Measurements from ENCODE around the gene MYO16.

Gene MYO16

GRCh38 chr13:109024611-109025010 lies 395.2 kb downstream of the MYO16 start:
- no peaks in the 10 kb centered on the region for H3K36me3 ChIP-seq (ENCODE audit: control insufficient read depth in 2 of 2, insufficient read depth in 1 of 2, low read length in 2 of 2)
- H3K4me1 ChIP-seq (ENCODE audit: control insufficient read depth, insufficient read depth, low read length), result no peaks in the 10 kb centered on the region
- H3K27ac ChIP-seq (ENCODE audit: extremely low read depth, low read depth, low read length), result no peak overlapping the region
- no peak overlapping the region for H3K4me3 ChIP-seq (ENCODE audit: low read depth, low read length)
- CTCF ChIA-PET, result no interaction called here
- POLR2A ChIA-PET, result no interaction called here
- no peaks in the 10 kb centered on the region for H3K9me3 ChIP-seq (ENCODE audit: control insufficient read depth, insufficient read depth, low read depth, low read length)
- TF ChIP-seq ZNF473 (tag by site-specific recombination; IDR thresholded peaks at IDR 0.05), result no peak
- TF ChIP-seq ZNF707 (tag by site-specific recombination; IDR thresholded peaks at IDR 0.05), result no peak
- TF ChIP-seq, protein P1, sequence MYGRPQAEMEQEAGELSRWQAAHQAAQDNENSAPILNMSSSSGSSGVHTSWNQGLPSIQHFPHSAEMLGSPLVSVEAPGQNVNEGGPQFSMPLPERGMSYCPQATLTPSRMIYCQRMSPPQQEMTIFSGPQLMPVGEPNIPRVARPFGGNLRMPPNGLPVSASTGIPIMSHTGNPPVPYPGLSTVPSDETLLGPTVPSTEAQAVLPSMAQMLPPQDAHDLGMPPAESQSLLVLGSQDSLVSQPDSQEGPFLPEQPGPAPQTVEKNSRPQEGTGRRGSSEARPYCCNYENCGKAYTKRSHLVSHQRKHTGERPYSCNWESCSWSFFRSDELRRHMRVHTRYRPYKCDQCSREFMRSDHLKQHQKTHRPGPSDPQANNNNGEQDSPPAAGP (tag by site-specific recombination; IDR thresholded peaks at IDR 0.05), result no peak
- TF ChIP-seq ZNF501 (tag by site-specific recombination; IDR thresholded peaks at IDR 0.05), result no peak
- TF ChIP-seq ZNF157 (tag by site-specific recombination; IDR thresholded peaks at IDR 0.05), result no peak
- no peak for TF ChIP-seq KLF16 (tag by site-specific recombination; IDR thresholded peaks at IDR 0.05)
- no peak for TF ChIP-seq ZNF324 (tag by site-specific recombination; IDR thresholded peaks at IDR 0.05)
- no peak for TF ChIP-seq ZBTB20 (tag by site-specific recombination; IDR thresholded peaks at IDR 0.05)
- TF ChIP-seq ZNF248 (tag by site-specific recombination; IDR thresholded peaks at IDR 0.05), result no peak
- no peak for TF ChIP-seq ZNF169 (tag by site-specific recombination; IDR thresholded peaks at IDR 0.05)
- TF ChIP-seq MZF1 (tag by site-specific recombination; IDR thresholded peaks at IDR 0.05; ENCODE audit: borderline replicate concordance), result no peak
- no peak for TF ChIP-seq ZNF391 (tag by site-specific recombination; IDR thresholded peaks at IDR 0.05; ENCODE audit: borderline replicate concordance, low read depth)
- TF ChIP-seq, protein P2, sequence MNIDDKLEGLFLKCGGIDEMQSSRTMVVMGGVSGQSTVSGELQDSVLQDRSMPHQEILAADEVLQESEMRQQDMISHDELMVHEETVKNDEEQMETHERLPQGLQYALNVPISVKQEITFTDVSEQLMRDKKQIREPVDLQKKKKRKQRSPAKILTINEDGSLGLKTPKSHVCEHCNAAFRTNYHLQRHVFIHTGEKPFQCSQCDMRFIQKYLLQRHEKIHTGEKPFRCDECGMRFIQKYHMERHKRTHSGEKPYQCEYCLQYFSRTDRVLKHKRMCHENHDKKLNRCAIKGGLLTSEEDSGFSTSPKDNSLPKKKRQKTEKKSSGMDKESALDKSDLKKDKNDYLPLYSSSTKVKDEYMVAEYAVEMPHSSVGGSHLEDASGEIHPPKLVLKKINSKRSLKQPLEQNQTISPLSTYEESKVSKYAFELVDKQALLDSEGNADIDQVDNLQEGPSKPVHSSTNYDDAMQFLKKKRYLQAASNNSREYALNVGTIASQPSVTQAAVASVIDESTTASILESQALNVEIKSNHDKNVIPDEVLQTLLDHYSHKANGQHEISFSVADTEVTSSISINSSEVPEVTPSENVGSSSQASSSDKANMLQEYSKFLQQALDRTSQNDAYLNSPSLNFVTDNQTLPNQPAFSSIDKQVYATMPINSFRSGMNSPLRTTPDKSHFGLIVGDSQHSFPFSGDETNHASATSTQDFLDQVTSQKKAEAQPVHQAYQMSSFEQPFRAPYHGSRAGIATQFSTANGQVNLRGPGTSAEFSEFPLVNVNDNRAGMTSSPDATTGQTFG (tag by site-specific recombination; IDR thresholded peaks at IDR 0.05; ENCODE audit: borderline replicate concordance), result no peak
- no peak for TF ChIP-seq ZNF629 (tag by site-specific recombination; IDR thresholded peaks at IDR 0.05)
- TF ChIP-seq ZNF341 (tag by site-specific recombination; IDR thresholded peaks at IDR 0.05; ENCODE audit: low read depth), result no peak
- TF ChIP-seq ZNF404 (tag by site-specific recombination; IDR thresholded peaks at IDR 0.05), result no peak
- no peak for TF ChIP-seq BCL11A (tag by site-specific recombination; IDR thresholded peaks at IDR 0.05; ENCODE audit: low read depth)
- TF ChIP-seq ZNF138 (tag by site-specific recombination; IDR thresholded peaks at IDR 0.05; ENCODE audit: borderline replicate concordance), result no peak

DNA sequence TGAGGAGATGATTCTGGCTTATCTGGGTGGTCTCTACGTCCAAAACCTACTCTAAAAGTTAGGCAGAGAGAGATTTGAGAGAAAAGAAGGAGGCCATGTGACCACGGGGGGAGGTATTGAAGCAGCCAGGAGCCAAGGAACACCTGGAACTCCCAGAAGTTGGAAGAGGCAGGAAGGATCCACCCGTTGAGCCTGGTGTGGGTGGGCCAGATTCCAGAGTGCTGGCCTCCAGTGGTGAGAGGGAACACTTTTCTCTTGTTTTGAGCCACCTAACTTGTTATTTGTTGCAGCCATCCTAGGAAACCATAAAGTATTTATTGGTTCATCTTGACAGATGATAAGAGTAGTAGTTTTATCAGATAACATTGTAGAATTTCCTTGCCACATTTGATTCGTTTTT lies 396.9 kb downstream of the MYO16 start:
- H3K27ac ChIP-seq (ENCODE audit: extremely low read depth, low read depth, low read length), result no peak overlapping the region
- no peak overlapping the region for H3K4me3 ChIP-seq (ENCODE audit: low read depth, low read length)
- no peaks in the 10 kb centered on the region for H3K4me1 ChIP-seq (ENCODE audit: control insufficient read depth, insufficient read depth, low read length)
- ChIA-PET CTCF (no interaction called here), POLR2A (no interaction called here)
- no peaks in the 10 kb centered on the region for H3K9me3 ChIP-seq (ENCODE audit: control insufficient read depth, insufficient read depth, low read depth, low read length)
- H3K36me3 ChIP-seq (ENCODE audit: control insufficient read depth in 2 of 2, insufficient read depth in 1 of 2, low read length in 2 of 2), result no peaks in the 10 kb centered on the region
- TF ChIP-seq ZNF202 (tag by site-specific recombination; IDR thresholded peaks at IDR 0.05; ENCODE audit: borderline replicate concordance) (no peak), ZNF184 (tag by site-specific recombination; IDR thresholded peaks at IDR 0.05) (no peak), ZNF510 (tag by site-specific recombination; IDR thresholded peaks at IDR 0.05; ENCODE audit: insufficient replicate concordance) (no peak), ZNF514 (tag by site-specific recombination; IDR thresholded peaks at IDR 0.05) (no peak), ZNF214 (tag by site-specific recombination; IDR thresholded peaks at IDR 0.05; ENCODE audit: borderline replicate concordance) (no peak), ATF2 (tag by site-specific recombination; IDR thresholded peaks at IDR 0.05; ENCODE audit: low read depth) (no peak), ELK4 (IDR thresholded peaks at IDR 0.05; ENCODE audit: borderline replicate concordance, low read depth, low read length) (no peak), KLF8 (tag by site-specific recombination; IDR thresholded peaks at IDR 0.05) (no peak), ZNF623 (tag by site-specific recombination; IDR thresholded peaks at IDR 0.05) (no peak), ZNF561 (tag by site-specific recombination; IDR thresholded peaks at IDR 0.05; ENCODE audit: borderline replicate concordance) (no peak), ZNF239 (tag by site-specific recombination; IDR thresholded peaks at IDR 0.05) (no peak), ZNF624 (tag by site-specific recombination; IDR thresholded peaks at IDR 0.05) (no peak)
- TF ChIP-seq, protein P3, sequence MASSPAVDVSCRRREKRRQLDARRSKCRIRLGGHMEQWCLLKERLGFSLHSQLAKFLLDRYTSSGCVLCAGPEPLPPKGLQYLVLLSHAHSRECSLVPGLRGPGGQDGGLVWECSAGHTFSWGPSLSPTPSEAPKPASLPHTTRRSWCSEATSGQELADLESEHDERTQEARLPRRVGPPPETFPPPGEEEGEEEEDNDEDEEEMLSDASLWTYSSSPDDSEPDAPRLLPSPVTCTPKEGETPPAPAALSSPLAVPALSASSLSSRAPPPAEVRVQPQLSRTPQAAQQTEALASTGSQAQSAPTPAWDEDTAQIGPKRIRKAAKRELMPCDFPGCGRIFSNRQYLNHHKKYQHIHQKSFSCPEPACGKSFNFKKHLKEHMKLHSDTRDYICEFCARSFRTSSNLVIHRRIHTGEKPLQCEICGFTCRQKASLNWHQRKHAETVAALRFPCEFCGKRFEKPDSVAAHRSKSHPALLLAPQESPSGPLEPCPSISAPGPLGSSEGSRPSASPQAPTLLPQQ (tag by site-specific recombination; IDR thresholded peaks at IDR 0.05), result no peak

Data from HEK293 (cell line).